Measurements from ENCODE around the gene RBM25. TPM values are rescaled to one million over a fixed set of nuclear protein-coding genes. Genes with fewer than 3 reads are reported as not detected.

Gene RBM25
- total RNA-seq, 1 donor from 2014 or later: 118 TPM

DNA sequence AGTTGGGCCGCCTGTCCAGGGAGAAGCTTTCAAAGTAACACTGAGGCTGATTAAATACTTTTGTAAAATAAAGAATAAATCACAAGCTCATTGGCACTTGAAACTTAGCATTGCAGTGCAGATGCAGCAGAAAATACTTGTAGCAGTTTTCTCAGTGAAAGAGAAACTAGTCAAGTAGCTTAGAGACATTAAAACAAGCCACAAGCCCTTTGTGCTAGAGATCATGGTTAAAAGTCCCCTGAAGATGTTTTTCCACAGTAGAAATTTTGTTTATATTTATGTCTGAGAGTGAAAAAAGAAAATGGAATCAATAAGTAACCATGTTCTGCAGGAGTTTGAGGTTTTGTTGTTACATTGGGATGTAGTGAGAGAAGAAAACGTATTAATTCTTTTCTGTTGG, 83.9 kb downstream of the RBM25 start:
- Mint-ChIP-seq H3K27ac (ENCODE audit: unreplicated experiment) (no peak overlapping the region), H3K9me3 (ENCODE audit: unreplicated experiment) (no peaks in the 10 kb centered on the region), H3K36me3 (ENCODE audit: unreplicated experiment) (peaks cover 3% of the 10 kb centered on the region), H3K27me3 (ENCODE audit: unreplicated experiment) (no peaks in the 10 kb centered on the region), H3K4me1 (ENCODE audit: low read depth, unreplicated experiment) (peaks cover 11% of the 10 kb centered on the region), H3K4me3 (ENCODE audit: unreplicated experiment) (no peak overlapping the region)
- no peak for DNase-seq
- TF ChIP-seq, protein P1, sequence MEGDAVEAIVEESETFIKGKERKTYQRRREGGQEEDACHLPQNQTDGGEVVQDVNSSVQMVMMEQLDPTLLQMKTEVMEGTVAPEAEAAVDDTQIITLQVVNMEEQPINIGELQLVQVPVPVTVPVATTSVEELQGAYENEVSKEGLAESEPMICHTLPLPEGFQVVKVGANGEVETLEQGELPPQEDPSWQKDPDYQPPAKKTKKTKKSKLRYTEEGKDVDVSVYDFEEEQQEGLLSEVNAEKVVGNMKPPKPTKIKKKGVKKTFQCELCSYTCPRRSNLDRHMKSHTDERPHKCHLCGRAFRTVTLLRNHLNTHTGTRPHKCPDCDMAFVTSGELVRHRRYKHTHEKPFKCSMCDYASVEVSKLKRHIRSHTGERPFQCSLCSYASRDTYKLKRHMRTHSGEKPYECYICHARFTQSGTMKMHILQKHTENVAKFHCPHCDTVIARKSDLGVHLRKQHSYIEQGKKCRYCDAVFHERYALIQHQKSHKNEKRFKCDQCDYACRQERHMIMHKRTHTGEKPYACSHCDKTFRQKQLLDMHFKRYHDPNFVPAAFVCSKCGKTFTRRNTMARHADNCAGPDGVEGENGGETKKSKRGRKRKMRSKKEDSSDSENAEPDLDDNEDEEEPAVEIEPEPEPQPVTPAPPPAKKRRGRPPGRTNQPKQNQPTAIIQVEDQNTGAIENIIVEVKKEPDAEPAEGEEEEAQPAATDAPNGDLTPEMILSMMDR (IDR thresholded peaks at IDR 0.05; ENCODE audit: partially characterized antibody, unreplicated experiment): no peak

DNA sequence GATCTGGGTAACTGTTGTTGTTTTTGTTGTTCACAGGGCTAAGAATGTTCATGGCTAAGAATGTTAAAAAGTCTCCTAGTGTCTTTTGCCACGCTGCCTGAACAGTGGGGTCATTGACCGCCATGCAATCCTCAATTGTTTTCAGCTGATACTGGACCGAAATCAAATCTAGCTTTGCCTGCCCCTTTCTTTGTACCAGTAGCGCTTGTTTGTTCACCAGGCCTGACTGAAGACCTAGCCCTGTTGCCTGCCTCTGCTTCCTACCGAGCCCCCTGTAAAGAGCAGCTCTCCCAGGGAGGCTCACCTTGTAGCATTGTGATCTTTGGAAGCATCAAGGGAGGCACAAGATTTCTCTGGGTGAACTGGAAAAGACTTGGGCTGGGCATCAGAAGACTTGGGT, 84.7 kb downstream of the RBM25 start:
- no peaks in the 10 kb centered on the region for H3K9me3 Mint-ChIP-seq (ENCODE audit: unreplicated experiment)
- H3K4me3 Mint-ChIP-seq (ENCODE audit: unreplicated experiment): no peak overlapping the region
- no peak for DNase-seq
- H3K36me3 Mint-ChIP-seq (ENCODE audit: unreplicated experiment): no peaks in the 10 kb centered on the region
- no peak overlapping the region for H3K27ac Mint-ChIP-seq (ENCODE audit: unreplicated experiment)
- H3K4me1 Mint-ChIP-seq (ENCODE audit: low read depth, unreplicated experiment): peaks cover 7% of the 10 kb centered on the region
- H3K27me3 Mint-ChIP-seq (ENCODE audit: unreplicated experiment): no peaks in the 10 kb centered on the region
- TF ChIP-seq, protein P1 (IDR thresholded peaks at IDR 0.05; ENCODE audit: partially characterized antibody, unreplicated experiment): no peak

DNA sequence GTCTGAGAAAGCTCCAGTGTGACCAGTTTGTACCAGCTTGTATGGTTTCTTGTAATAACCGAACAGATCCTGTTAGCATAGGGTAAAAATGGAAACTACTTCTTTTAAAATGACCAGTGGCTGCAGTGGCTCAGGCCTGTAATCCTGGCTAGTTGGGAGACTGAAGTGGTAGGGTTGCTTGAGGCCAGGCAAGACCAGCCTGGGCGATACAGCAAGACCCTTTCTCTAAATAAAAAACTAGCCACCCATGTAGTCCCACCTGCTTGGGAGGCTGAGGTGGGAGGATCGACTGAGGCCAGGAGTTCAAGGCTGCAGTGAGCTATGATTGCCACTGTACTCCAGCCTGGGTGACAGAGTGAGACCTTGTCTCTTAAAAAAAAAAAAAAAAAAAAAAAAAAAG, 85.3 kb downstream of the RBM25 start:
- H3K27me3 Mint-ChIP-seq (ENCODE audit: unreplicated experiment): peaks cover 1% of the 10 kb centered on the region
- TF ChIP-seq, protein P1 (IDR thresholded peaks at IDR 0.05; ENCODE audit: partially characterized antibody, unreplicated experiment): no peak
- no peaks in the 10 kb centered on the region for H3K9me3 Mint-ChIP-seq (ENCODE audit: unreplicated experiment)
- H3K4me1 Mint-ChIP-seq (ENCODE audit: low read depth, unreplicated experiment): peaks cover 7% of the 10 kb centered on the region
- H3K27ac Mint-ChIP-seq (ENCODE audit: unreplicated experiment): no peak overlapping the region
- no peaks in the 10 kb centered on the region for H3K36me3 Mint-ChIP-seq (ENCODE audit: unreplicated experiment)
- DNase-seq: no peak
- no peak overlapping the region for H3K4me3 Mint-ChIP-seq (ENCODE audit: unreplicated experiment)

GRCh38 chr14:73145371-73145770, 87.0 kb downstream of the RBM25 start:
- H3K9me3 Mint-ChIP-seq (ENCODE audit: unreplicated experiment): no peaks in the 10 kb centered on the region
- no peak for DNase-seq
- H3K4me1 Mint-ChIP-seq (ENCODE audit: low read depth, unreplicated experiment): peaks cover 7% of the 10 kb centered on the region
- no peak overlapping the region for H3K27ac Mint-ChIP-seq (ENCODE audit: unreplicated experiment)
- H3K4me3 Mint-ChIP-seq (ENCODE audit: unreplicated experiment): no peak overlapping the region
- no peaks in the 10 kb centered on the region for H3K36me3 Mint-ChIP-seq (ENCODE audit: unreplicated experiment)
- TF ChIP-seq, protein P1 (IDR thresholded peaks at IDR 0.05; ENCODE audit: partially characterized antibody, unreplicated experiment): no peak
- H3K27me3 Mint-ChIP-seq (ENCODE audit: unreplicated experiment): peaks cover 1% of the 10 kb centered on the region

DNA sequence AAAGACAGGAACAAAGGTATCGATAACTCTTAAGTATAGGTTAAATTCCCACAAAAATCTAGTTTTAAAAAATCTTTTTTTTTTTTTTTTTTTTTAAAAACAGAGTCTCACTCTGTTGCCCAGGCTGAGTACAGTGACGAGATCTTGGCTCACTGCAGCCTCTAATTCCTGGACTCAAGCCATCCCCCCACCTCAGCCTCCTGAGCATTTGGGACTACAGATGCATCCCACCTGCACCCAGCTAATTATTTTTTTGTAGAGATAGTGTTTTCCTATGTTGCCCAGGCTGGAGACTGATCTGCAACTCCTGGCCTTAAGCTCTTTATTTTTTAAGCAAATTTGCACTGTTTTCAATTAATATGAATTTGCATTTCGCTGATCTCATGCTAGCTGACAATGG, 87.8 kb downstream of the RBM25 start:
- Mint-ChIP-seq H3K27me3 (ENCODE audit: unreplicated experiment) (peaks cover 1% of the 10 kb centered on the region), H3K36me3 (ENCODE audit: unreplicated experiment) (no peaks in the 10 kb centered on the region), H3K4me3 (ENCODE audit: unreplicated experiment) (no peak overlapping the region), H3K4me1 (ENCODE audit: low read depth, unreplicated experiment) (peaks cover 3% of the 10 kb centered on the region), H3K27ac (ENCODE audit: unreplicated experiment) (no peak overlapping the region), H3K9me3 (ENCODE audit: unreplicated experiment) (no peaks in the 10 kb centered on the region)
- no peak for DNase-seq
- TF ChIP-seq, protein P1 (IDR thresholded peaks at IDR 0.05; ENCODE audit: partially characterized antibody, unreplicated experiment): no peak

Measured in glutamatergic neuron (in vitro differentiated cells).